ENCODE results near the gene MAP4. TPM values are rescaled to one million over a fixed set of nuclear protein-coding genes. Genes with fewer than 3 reads are reported as not detected.

Gene MAP4
- total and polyA plus RNA-seq, 4 donors = 110 to 467 (median 266) TPM

DNA sequence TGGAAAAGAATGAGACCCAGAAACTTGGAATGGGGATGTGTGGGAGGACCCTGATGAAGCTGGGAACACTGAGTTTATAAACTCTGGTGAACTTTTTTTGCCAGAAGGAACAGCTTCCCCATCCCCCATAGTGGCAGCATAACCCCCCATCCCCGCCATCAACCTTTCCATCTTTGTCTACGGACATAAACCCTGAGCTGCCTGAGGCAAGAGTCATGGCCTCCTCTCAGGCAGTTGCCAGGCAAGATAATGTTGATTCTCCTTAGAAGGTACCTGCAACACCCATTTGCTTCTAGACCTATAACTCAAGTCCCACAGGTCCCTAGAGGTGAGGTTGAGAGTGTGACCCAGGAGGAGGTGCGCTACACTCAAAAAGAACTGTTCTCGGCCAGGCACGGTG, 11.5 kb downstream of the MAP4 start:
- no peaks in the 10 kb centered on the region for H3K27me3 ChIP-seq (ENCODE audit: control insufficient read depth in 1 of 2, insufficient read depth in 2 of 2, low read length in 1 of 2)
- DNase-seq = no peak
- ATAC-seq (ENCODE audit: low FRiP score) = no peak
- peaks cover 0 to 9% of the 10 kb centered on the region in 2 donors for H3K4me1 ChIP-seq (ENCODE audit: control insufficient read depth in 1 of 2, insufficient read depth in 2 of 2, low read length in 2 of 2)
- no peak overlapping the region for H3K27ac ChIP-seq (ENCODE audit: low read depth in 1 of 2, low read length in 2 of 2)
- intact Hi-C loops (cut with DNase I) = no loop called here
- H3K4me3 ChIP-seq (ENCODE audit: low read length in 2 of 2) = no peak overlapping the region
- no peaks in the 10 kb centered on the region for H3K36me3 ChIP-seq (ENCODE audit: control insufficient read depth in 1 of 2, insufficient read depth in 2 of 2, low read length in 1 of 2)
- WGBS, 2 donors = 94 to 99% methylated on average over 5 of the region's 5 CpGs
- no peaks in the 10 kb centered on the region for H3K9me3 ChIP-seq (ENCODE audit: control insufficient read depth, low read length)

DNA sequence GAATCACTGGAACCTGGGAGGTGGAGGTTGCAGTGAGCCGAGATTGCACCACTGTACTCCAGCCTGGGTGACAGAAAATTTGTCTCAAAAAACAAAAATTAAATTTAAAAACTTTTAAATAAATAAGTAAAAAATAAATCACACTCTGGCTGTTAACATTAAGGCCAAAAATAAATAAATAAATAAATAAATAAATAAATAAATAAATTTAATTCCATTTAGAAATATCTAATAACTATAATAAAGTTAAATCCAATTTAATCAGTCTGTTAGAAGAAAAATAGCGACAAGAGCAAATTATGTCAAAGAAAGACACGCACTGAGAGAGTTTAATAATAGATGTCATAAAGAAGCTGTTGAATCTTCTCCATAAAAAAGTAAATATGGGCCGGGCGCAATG, 13.4 kb downstream of the MAP4 start:
- WGBS, 2 donors = 95 to 97% methylated on average over 5 of the region's 5 CpGs
- Histone ChIP-seq H3K36me3 (ENCODE audit: control insufficient read depth in 1 of 2, insufficient read depth in 2 of 2, low read length in 1 of 2) (no peaks in the 10 kb centered on the region), H3K4me1 (ENCODE audit: control insufficient read depth in 1 of 2, insufficient read depth in 2 of 2, low read length in 2 of 2) (peaks cover 7 to 12% of the 10 kb centered on the region in 2 donors), H3K9me3 (ENCODE audit: control insufficient read depth, low read length) (no peaks in the 10 kb centered on the region), H3K27me3 (ENCODE audit: control insufficient read depth in 1 of 2, insufficient read depth in 2 of 2, low read length in 1 of 2) (no peaks in the 10 kb centered on the region), H3K27ac (ENCODE audit: low read depth in 1 of 2, low read length in 2 of 2) (no peak overlapping the region), H3K4me3 (ENCODE audit: low read length in 2 of 2) (no peak overlapping the region)
- DNase-seq (no peak), ATAC-seq (ENCODE audit: low FRiP score) (no peak)
- intact Hi-C loops (cut with DNase I) = no loop called here

DNA sequence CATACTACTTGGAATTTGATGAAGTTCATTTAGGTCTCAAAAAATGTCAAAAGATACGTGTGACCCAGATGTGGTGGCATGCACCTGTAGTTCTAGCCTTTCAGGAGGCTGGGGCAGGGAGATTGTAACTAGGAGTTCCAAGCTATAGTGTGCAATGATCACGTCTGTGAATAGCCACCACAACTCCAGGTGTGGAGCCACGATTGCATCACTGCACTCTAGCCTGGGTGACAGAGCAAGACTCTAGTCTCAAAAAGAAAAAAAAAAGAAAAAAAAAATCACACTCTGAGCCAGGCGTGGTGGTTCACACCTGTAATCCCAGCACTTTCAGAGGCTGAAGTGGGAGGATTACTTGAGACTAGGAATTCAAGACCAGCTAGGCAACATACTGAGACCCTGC, 14.2 kb downstream of the MAP4 start:
- peaks cover 7 to 12% of the 10 kb centered on the region in 2 donors for H3K4me1 ChIP-seq (ENCODE audit: control insufficient read depth in 1 of 2, insufficient read depth in 2 of 2, low read length in 2 of 2)
- H3K9me3 ChIP-seq (ENCODE audit: control insufficient read depth, low read length) = no peaks in the 10 kb centered on the region
- no peaks in the 10 kb centered on the region for H3K36me3 ChIP-seq (ENCODE audit: control insufficient read depth in 1 of 2, insufficient read depth in 2 of 2, low read length in 1 of 2)
- no peak overlapping the region for H3K4me3 ChIP-seq (ENCODE audit: low read length in 2 of 2)
- intact Hi-C loops (cut with DNase I) = no loop called here
- H3K27me3 ChIP-seq (ENCODE audit: control insufficient read depth in 1 of 2, insufficient read depth in 2 of 2, low read length in 1 of 2) = no peaks in the 10 kb centered on the region
- no peak for ATAC-seq (ENCODE audit: low FRiP score)
- WGBS, 2 donors = 82 to 86% methylated on average over 4 of the region's 4 CpGs
- no peak for DNase-seq
- H3K27ac ChIP-seq (ENCODE audit: low read depth in 1 of 2, low read length in 2 of 2) = peak overlapping the region in 1 of 2 donors; percentile 50

DNA sequence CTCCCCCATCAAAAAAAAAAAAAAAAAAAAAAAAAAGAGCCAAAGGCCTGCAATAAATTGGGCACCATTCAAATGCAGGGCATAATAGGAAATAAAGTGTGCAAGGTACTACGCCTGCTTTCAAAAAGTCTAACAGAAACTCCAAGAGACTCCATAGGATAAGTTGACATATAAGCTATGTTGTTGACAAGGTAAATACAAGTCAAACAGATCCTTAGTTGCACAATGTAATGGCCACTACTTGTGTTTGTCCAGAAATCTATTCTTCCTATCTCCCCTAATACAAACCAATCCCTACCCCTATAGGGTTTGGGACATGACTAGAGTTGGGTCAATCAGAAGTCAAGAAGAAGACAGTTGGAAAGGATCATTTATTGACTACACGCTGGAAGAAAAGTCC, 16.0 kb downstream of the MAP4 start:
- no peak for ATAC-seq (ENCODE audit: low FRiP score)
- H3K4me1 ChIP-seq (ENCODE audit: control insufficient read depth in 1 of 2, insufficient read depth in 2 of 2, low read length in 2 of 2) = peaks cover 8% of the 10 kb centered on the region in 2 donors
- no peaks in the 10 kb centered on the region for H3K9me3 ChIP-seq (ENCODE audit: control insufficient read depth, low read length)
- no peaks in the 10 kb centered on the region for H3K27me3 ChIP-seq (ENCODE audit: control insufficient read depth in 1 of 2, insufficient read depth in 2 of 2, low read length in 1 of 2)
- no peak overlapping the region for H3K4me3 ChIP-seq (ENCODE audit: low read length in 2 of 2)
- H3K36me3 ChIP-seq (ENCODE audit: control insufficient read depth in 1 of 2, insufficient read depth in 2 of 2, low read length in 1 of 2) = no peaks in the 10 kb centered on the region
- peak overlapping the region in 1 of 2 donors; percentile 28 for H3K27ac ChIP-seq (ENCODE audit: low read depth in 1 of 2, low read length in 2 of 2)
- WGBS, 2 donors = 46 to 50% methylated on average over 2 of the region's 2 CpGs
- no peak for DNase-seq
- intact Hi-C loops (cut with DNase I) = no loop called here

DNA sequence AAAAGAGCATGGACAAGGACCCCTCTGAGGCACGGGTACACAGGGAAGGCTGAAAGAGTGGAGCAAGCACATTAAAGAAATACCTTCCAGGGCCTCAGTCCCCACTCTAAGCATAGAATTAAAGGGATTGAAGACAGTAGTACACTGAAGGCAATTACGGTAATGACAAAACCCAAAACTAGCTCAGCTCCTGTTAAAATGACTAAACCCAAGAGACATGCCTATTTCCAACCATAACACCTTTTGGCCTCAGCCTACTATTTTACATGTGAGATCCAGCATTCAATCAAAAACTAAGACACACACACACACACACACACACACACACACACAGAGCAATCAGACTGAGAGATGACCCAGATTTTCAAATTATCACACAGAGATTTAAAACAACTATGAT, 19.8 kb downstream of the MAP4 start:
- WGBS, 2 donors = 66 to 73% methylated on average over 2 of the region's 2 CpGs
- no peak for ATAC-seq (ENCODE audit: low FRiP score)
- intact Hi-C loops (cut with DNase I) = no loop called here
- no peak for DNase-seq
- Histone ChIP-seq H3K36me3 (ENCODE audit: control insufficient read depth in 1 of 2, insufficient read depth in 2 of 2, low read length in 1 of 2) (peaks cover 0 to under 1% of the 10 kb centered on the region in 2 donors), H3K27ac (ENCODE audit: low read depth in 1 of 2, low read length in 2 of 2) (no peak overlapping the region), H3K4me1 (ENCODE audit: control insufficient read depth in 1 of 2, insufficient read depth in 2 of 2, low read length in 2 of 2) (peaks cover 8% of the 10 kb centered on the region in 2 donors), H3K9me3 (ENCODE audit: control insufficient read depth, low read length) (no peaks in the 10 kb centered on the region), H3K4me3 (ENCODE audit: low read length in 2 of 2) (no peak overlapping the region), H3K27me3 (ENCODE audit: control insufficient read depth in 1 of 2, insufficient read depth in 2 of 2, low read length in 1 of 2) (no peaks in the 10 kb centered on the region)

DNA sequence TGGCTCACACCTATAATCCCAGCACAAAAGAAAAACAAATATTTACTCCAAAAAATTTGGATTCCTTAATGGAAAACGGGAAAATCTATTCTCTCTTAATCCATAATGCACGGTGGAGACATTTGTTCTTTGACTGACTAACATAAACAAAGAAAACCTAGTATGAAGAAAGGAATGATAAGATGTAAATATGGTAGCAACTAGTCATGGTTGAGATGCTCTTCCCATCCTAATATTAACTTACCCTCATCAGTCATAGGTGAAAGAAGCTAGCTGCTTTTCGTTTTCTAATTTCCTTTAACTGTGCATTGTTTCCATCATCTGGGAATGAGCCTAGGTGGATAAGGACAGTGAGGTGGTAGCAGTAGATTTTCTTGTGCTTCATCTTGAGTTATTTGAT, 22.0 kb downstream of the MAP4 start:
- intact Hi-C loops (cut with DNase I) = loop anchor here (5.0 kb wide), 2 partner anchors 97 to 158 kb away; no protein-coding TSS in a partner anchor
- no peaks in the 10 kb centered on the region for H3K9me3 ChIP-seq (ENCODE audit: control insufficient read depth, low read length)
- H3K27ac ChIP-seq (ENCODE audit: low read depth in 1 of 2, low read length in 2 of 2) = no peak overlapping the region
- ATAC-seq (ENCODE audit: low FRiP score) (no peak), DNase-seq (no peak)
- 68 to 71% methylated on average over 3 of the region's 3 CpGs for WGBS, 2 donors
- H3K4me1 ChIP-seq (ENCODE audit: control insufficient read depth in 1 of 2, insufficient read depth in 2 of 2, low read length in 2 of 2) = peaks cover 3 to 7% of the 10 kb centered on the region in 2 donors
- no peak overlapping the region for H3K4me3 ChIP-seq (ENCODE audit: low read length in 2 of 2)
- H3K36me3 ChIP-seq (ENCODE audit: control insufficient read depth in 1 of 2, insufficient read depth in 2 of 2, low read length in 1 of 2) = peaks cover 0 to 2% of the 10 kb centered on the region in 2 donors
- H3K27me3 ChIP-seq (ENCODE audit: control insufficient read depth in 1 of 2, insufficient read depth in 2 of 2, low read length in 1 of 2) = no peaks in the 10 kb centered on the region

DNA sequence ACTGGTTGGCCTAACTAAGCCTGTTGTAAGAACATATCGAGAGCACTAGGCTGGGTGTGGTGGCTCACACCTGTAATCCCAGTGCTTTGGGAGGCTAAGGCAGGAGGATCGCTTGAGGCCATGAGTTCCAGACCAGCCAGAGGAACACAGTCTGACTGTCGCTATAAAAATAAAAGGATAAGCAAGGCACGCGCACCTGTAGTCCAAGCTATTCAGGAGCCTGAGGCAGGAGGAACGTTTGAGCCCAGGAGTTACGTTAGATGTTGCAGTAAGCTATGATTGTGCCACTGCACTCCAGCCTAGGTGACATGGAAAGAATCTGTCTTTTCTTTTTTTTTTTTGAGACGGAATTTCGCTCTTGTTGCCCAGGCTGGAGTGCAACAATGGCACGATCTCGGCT, 24.9 kb downstream of the MAP4 start:
- intact Hi-C loops (cut with DNase I) = loop anchor here (5.0 kb wide), 2 partner anchors 94 to 161 kb away; no protein-coding TSS in a partner anchor
- 88% methylated on average over 11 of the region's 11 CpGs for WGBS, 2 donors
- Histone ChIP-seq H3K27ac (ENCODE audit: low read depth in 1 of 2, low read length in 2 of 2) (no peak overlapping the region), H3K4me3 (ENCODE audit: low read length in 2 of 2) (no peak overlapping the region), H3K36me3 (ENCODE audit: control insufficient read depth in 1 of 2, insufficient read depth in 2 of 2, low read length in 1 of 2) (peaks cover 0 to 2% of the 10 kb centered on the region in 2 donors), H3K27me3 (ENCODE audit: control insufficient read depth in 1 of 2, insufficient read depth in 2 of 2, low read length in 1 of 2) (no peaks in the 10 kb centered on the region), H3K9me3 (ENCODE audit: control insufficient read depth, low read length) (no peaks in the 10 kb centered on the region), H3K4me1 (ENCODE audit: control insufficient read depth in 1 of 2, insufficient read depth in 2 of 2, low read length in 2 of 2) (peaks cover 0 to 2% of the 10 kb centered on the region in 2 donors)
- DNase-seq (no peak), ATAC-seq (ENCODE audit: low FRiP score) (no peak)

DNA sequence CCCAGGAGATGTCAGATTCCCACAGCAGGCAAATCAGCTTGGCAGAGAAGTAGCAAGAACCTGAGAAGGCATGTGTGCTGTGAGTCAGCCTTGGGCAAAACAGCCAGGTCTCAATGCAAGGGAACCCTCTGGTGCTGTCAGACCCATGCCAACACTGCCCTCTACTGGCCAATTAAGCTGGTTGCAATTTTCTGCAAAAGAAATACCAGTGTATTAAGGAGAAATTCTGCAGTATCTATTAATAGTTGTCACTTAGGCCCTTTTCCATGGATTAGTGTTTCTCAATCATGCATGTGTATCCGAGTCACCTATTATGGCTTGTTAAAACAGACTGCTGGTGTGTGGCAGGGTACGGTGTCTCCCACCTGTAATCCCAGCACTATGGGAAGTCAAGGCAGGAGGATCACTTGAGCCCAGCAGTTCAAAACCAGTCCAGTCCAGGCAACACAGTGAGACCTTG, 26.2 kb downstream of the MAP4 start:
- Histone ChIP-seq H3K27me3 (ENCODE audit: control insufficient read depth in 1 of 2, insufficient read depth in 2 of 2, low read length in 1 of 2) (no peaks in the 10 kb centered on the region), H3K9me3 (ENCODE audit: control insufficient read depth, low read length) (no peaks in the 10 kb centered on the region), H3K36me3 (ENCODE audit: control insufficient read depth in 1 of 2, insufficient read depth in 2 of 2, low read length in 1 of 2) (peaks cover 0 to 2% of the 10 kb centered on the region in 2 donors), H3K4me3 (ENCODE audit: low read length in 2 of 2) (no peak overlapping the region), H3K4me1 (ENCODE audit: control insufficient read depth in 1 of 2, insufficient read depth in 2 of 2, low read length in 2 of 2) (peaks cover 0 to 4% of the 10 kb centered on the region in 2 donors), H3K27ac (ENCODE audit: low read depth in 1 of 2, low read length in 2 of 2) (no peak overlapping the region)
- 18 to 20% methylated on average over 2 of the region's 2 CpGs for WGBS, 2 donors
- DNase-seq (peak; percentile 82 to 88), ATAC-seq (ENCODE audit: low FRiP score) (peak; percentile 95)
- intact Hi-C loops (cut with DNase I) = loop anchor here (5.0 kb wide), 4 partner anchors 93 to 163 kb away; no protein-coding TSS in a partner anchor

DNA sequence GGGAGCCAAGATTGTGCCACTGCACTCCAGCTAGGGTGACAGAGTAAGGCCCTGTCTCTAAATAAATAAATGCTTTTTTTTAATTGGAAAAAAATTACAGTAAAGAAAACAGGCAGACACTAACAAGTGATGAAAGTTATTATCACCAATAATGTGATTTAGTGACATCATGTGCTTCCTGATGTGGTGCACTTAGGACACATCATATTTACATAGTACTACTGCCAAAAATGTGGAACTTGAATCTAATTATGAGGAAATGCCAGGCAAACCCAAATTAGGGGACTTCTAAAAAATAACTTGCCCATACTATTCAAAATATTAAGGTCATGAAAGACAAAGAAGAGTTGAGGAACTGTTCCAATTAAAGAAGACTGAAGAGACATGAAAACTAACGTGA, 30.8 kb downstream of the MAP4 start:
- Histone ChIP-seq H3K27me3 (ENCODE audit: control insufficient read depth in 1 of 2, insufficient read depth in 2 of 2, low read length in 1 of 2) (no peaks in the 10 kb centered on the region), H3K36me3 (ENCODE audit: control insufficient read depth in 1 of 2, insufficient read depth in 2 of 2, low read length in 1 of 2) (no peaks in the 10 kb centered on the region), H3K4me3 (ENCODE audit: low read length in 2 of 2) (no peak overlapping the region), H3K4me1 (ENCODE audit: control insufficient read depth in 1 of 2, insufficient read depth in 2 of 2, low read length in 2 of 2) (peaks cover 0 to 4% of the 10 kb centered on the region in 2 donors), H3K9me3 (ENCODE audit: control insufficient read depth, low read length) (no peaks in the 10 kb centered on the region), H3K27ac (ENCODE audit: low read depth in 1 of 2, low read length in 2 of 2) (no peak overlapping the region)
- intact Hi-C loops (cut with DNase I) = loop anchor here (5.0 kb wide), 2 partner anchors 148 to 158 kb away; no protein-coding TSS in a partner anchor
- DNase-seq (no peak), ATAC-seq (ENCODE audit: low FRiP score) (no peak)
- 5% methylated on average over 1 of the region's 1 CpG for WGBS, 2 donors
